ENCODE measurements around the gene CD53.
A peak's percentile ranks its signal among the peaks of the same experiment; 100 is the strongest.

CD53 gene

DNA sequence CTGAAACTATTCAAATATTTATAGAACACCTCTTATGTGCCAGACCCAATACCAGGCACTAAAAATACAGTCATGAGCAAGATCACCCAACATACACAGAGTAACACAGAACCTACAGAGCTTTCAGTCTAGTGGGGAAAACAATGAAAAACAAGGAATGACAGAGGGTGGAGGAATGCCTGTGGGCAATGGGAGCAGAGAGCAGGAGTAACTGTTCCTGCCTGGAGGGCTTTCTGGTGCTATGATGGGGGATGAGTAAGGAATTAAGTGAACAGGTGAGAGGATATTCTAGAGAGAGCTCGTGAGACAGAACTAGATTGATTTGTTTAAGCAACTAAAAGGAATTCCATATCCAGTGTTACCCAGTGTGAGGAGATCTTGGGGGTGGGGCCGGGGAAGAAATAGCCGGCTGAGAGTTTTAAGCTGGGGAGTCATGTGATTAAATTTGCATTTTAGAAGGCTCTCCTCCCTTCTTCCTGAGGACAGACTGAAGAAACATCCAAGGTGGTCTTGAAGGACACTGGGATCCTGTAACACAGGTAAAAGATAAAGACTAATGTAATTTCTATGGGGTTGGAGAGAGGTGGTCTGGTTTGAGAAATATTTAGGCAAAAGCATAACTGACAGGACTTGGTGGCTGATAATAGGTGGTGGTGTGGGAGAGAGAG is 2.1 kb upstream of the CD53 start:
- no peaks in the 10 kb centered on the region for H3K36me3 ChIP-seq (ENCODE audit: insufficient read depth, low read length)
- TF ChIP-seq, protein P1, sequence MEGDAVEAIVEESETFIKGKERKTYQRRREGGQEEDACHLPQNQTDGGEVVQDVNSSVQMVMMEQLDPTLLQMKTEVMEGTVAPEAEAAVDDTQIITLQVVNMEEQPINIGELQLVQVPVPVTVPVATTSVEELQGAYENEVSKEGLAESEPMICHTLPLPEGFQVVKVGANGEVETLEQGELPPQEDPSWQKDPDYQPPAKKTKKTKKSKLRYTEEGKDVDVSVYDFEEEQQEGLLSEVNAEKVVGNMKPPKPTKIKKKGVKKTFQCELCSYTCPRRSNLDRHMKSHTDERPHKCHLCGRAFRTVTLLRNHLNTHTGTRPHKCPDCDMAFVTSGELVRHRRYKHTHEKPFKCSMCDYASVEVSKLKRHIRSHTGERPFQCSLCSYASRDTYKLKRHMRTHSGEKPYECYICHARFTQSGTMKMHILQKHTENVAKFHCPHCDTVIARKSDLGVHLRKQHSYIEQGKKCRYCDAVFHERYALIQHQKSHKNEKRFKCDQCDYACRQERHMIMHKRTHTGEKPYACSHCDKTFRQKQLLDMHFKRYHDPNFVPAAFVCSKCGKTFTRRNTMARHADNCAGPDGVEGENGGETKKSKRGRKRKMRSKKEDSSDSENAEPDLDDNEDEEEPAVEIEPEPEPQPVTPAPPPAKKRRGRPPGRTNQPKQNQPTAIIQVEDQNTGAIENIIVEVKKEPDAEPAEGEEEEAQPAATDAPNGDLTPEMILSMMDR (IDR thresholded peaks at IDR 0.05; ENCODE audit: borderline replicate concordance, extremely low read depth, low read length, poor library complexity, severe bottlenecking): no peak
- TF ChIP-seq EZH2 (IDR thresholded peaks at IDR 0.05; ENCODE audit: borderline replicate concordance, low read depth, low read length, severe bottlenecking): no peak
- H3K9ac ChIP-seq (ENCODE audit: low read depth, low read length): no peak overlapping the region
- H3K27ac ChIP-seq (ENCODE audit: low read length): no peak overlapping the region
- H3K79me2 ChIP-seq (ENCODE audit: insufficient read depth, low read length): peaks cover 34% of the 10 kb centered on the region
- H3K27me3 ChIP-seq (ENCODE audit: insufficient read depth, low read length, poor library complexity): no peaks in the 10 kb centered on the region
- ATAC-seq (ENCODE audit: insufficient read depth, low read depth) (no peak), DNase-seq (no peak)
- no peaks in the 10 kb centered on the region for H4K20me1 ChIP-seq (ENCODE audit: insufficient read depth, low read length)
- H3K4me3 ChIP-seq (ENCODE audit: low read depth in 1 of 2, low read length in 2 of 2): no peak overlapping the region
- H3K4me1 ChIP-seq (ENCODE audit: insufficient read depth, low read length): peaks cover 41% of the 10 kb centered on the region
- no peak overlapping the region for H2AFZ ChIP-seq (ENCODE audit: low read depth, low read length)
- H3K9me3 ChIP-seq (ENCODE audit: insufficient read depth, low read length, severe bottlenecking): peaks cover 1% of the 10 kb centered on the region
- H3K4me2 ChIP-seq (ENCODE audit: insufficient read depth, low read length): no peak overlapping the region

DNA sequence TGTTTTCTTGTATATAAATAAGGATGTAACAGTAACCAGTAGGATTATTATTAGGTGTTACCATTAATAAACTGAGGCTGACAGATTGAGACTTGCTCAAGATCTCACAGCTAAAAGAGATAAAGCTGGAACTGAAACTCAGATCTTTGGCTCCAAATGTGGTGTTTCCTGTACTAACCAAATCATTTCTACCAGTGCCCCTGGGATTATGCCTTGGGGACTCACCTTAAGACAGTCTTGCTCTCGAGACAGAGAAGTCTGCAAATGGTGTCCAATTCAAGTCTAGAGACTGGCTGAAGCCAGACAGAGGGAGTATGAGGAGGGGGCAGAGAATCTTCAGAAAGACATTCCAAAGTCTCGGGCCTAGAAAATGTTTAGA is 593 bp upstream of the CD53 start:
- Histone ChIP-seq H3K79me2 (ENCODE audit: insufficient read depth, low read length) (peaks cover 49% of the 10 kb centered on the region), H3K9ac (ENCODE audit: low read depth, low read length) (peak overlapping the region; percentile 80), H3K4me3 (ENCODE audit: low read depth in 1 of 2, low read length in 2 of 2) (peak overlapping the region in 1 of 2 experiments; percentile 93; a peak in 2 of 4 replicates), H3K36me3 (ENCODE audit: insufficient read depth, low read length) (no peaks in the 10 kb centered on the region), H3K27me3 (ENCODE audit: insufficient read depth, low read length, poor library complexity) (no peaks in the 10 kb centered on the region), H4K20me1 (ENCODE audit: insufficient read depth, low read length) (no peaks in the 10 kb centered on the region), H3K9me3 (ENCODE audit: insufficient read depth, low read length, severe bottlenecking) (peaks cover 1% of the 10 kb centered on the region), H3K4me1 (ENCODE audit: insufficient read depth, low read length) (peaks cover 55% of the 10 kb centered on the region), H3K4me2 (ENCODE audit: insufficient read depth, low read length) (peak overlapping the region; percentile 80), H2AFZ (ENCODE audit: low read depth, low read length) (peak overlapping the region; percentile 98), H3K27ac (ENCODE audit: low read length) (peak overlapping the region; percentile 95)
- TF ChIP-seq EZH2 (IDR thresholded peaks at IDR 0.05; ENCODE audit: borderline replicate concordance, low read depth, low read length, severe bottlenecking): no peak
- TF ChIP-seq, protein P1 (IDR thresholded peaks at IDR 0.05; ENCODE audit: borderline replicate concordance, extremely low read depth, low read length, poor library complexity, severe bottlenecking): no peak
- DNase-seq: no peak
- ATAC-seq (ENCODE audit: insufficient read depth, low read depth): no peak

DNA sequence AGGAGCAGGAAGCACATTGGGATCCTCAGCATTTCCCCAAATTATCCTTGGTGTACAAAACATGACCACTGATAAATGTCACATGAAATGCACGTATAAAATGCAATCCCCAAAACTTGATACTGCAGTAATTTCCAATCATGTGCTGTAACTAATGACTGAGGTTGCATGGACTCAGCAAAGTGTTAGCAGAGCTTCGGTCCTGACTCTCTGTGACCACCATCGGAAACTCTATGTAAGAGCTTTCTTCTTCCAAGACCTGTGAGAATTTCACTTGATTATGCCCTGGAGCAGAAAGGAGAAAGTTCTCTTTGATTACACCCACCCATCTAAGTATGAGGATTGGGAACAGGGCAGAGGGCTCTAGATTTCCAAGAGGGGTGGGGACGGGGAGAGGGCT is 908 bp downstream of the CD53 start:
- ATAC-seq (ENCODE audit: insufficient read depth, low read depth) (no peak), DNase-seq (peak; percentile 13)
- H2AFZ ChIP-seq (ENCODE audit: low read depth, low read length): peak overlapping the region; percentile 98
- peaks cover 63% of the 10 kb centered on the region for H3K79me2 ChIP-seq (ENCODE audit: insufficient read depth, low read length)
- H4K20me1 ChIP-seq (ENCODE audit: insufficient read depth, low read length): no peaks in the 10 kb centered on the region
- no peak for TF ChIP-seq EZH2 (IDR thresholded peaks at IDR 0.05; ENCODE audit: borderline replicate concordance, low read depth, low read length, severe bottlenecking)
- TF ChIP-seq, protein P1 (IDR thresholded peaks at IDR 0.05; ENCODE audit: borderline replicate concordance, extremely low read depth, low read length, poor library complexity, severe bottlenecking): no peak
- peak overlapping the region; percentile 90 to 93 for H3K4me3 ChIP-seq (ENCODE audit: low read depth in 1 of 2, low read length in 2 of 2)
- H3K36me3 ChIP-seq (ENCODE audit: insufficient read depth, low read length): peaks cover 6% of the 10 kb centered on the region
- peak overlapping the region; percentile 80 for H3K4me2 ChIP-seq (ENCODE audit: insufficient read depth, low read length)
- H3K9ac ChIP-seq (ENCODE audit: low read depth, low read length): peak overlapping the region; percentile 80
- peaks cover 65% of the 10 kb centered on the region for H3K4me1 ChIP-seq (ENCODE audit: insufficient read depth, low read length)
- H3K27ac ChIP-seq (ENCODE audit: low read length): peak overlapping the region; percentile 95
- no peaks in the 10 kb centered on the region for H3K27me3 ChIP-seq (ENCODE audit: insufficient read depth, low read length, poor library complexity)
- no peaks in the 10 kb centered on the region for H3K9me3 ChIP-seq (ENCODE audit: insufficient read depth, low read length, severe bottlenecking)
